ENCODE measurements around the gene ANKZF1.
"Not testable (repeated sequence)": the region's sequence is repeated elsewhere in the genome, so short reads cannot be mapped to it uniquely, and the experiment has no call there.

The ANKZF1 gene

DNA sequence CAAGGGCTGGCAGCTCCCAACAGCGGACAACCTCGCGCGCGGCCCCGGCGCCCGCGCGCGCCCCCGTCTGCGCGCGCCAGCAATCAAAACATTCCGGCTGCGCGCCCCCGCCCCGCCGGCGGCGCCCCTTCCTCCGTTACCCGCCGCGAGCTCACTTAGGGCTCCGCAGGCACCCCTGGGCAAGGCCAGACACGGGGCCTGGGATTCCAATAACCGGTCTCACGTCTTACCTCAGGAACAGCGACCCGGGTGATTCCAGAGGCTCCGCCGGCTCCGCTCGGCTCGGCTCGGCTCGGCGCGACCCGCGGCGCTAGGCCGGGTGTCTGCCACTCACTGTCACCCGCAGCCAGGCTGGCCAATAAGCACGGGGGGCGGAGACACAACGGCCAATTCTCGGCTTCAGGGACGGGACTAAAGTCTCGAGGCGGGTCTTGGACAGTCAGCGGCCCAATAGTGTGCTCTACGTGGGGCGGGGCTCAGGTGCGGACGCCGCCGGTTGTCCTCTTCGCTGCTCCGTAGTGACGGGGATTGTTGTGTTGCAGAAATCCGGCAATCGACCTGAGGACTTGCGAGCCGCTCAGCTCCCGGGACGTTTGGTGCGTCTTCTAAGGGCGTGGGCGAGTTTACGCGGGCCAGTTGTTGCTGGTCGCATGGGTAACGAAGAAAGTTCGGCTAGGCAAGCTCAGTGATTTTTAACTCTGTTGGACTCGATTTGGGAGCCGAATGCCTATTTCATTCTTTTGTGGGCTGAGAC, at the start of gene ANKZF1, which contains the start of gene ATG9A:
Gene ANKZF1 (plus strand): TSS at position 502 of the 754 bp plus-strand sequence. CDS start 452 bp downstream, outside the sequence.
Gene ATG9A (minus strand): TSS at position 332 of the 754 bp plus-strand sequence. CDS start 1,612 bp downstream, outside the sequence.
- DNase-seq, result peak; percentile 98

GRCh38 chr2:219180961-219181360, 48.6 kb upstream of the ANKZF1 start:
- DNase-seq, result no peak

DNA sequence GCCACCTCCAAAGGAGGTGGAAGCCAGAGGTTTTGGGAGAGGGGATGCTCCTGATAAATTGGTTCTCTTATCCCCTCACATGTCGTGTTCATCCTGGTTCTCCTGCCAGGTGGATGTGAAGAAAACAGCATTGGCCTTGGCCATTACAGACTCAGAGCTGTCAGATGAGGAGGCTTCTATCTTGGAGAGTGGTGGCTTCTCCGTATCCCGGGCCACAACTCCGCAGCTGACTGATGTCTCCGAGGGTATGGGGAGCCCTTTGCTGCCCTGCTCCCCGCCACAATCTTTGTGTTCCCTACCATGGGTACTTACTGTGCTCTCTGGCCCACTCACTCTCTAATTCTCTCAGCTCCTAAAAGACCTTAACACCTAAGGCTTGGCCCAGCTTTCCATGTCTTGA, 48.1 kb upstream of the ANKZF1 start:
- DNase-seq, result no peak

GRCh38 chr2:219182331-219183150, 47.1 kb upstream of the ANKZF1 start:
- no peak for DNase-seq

DNA sequence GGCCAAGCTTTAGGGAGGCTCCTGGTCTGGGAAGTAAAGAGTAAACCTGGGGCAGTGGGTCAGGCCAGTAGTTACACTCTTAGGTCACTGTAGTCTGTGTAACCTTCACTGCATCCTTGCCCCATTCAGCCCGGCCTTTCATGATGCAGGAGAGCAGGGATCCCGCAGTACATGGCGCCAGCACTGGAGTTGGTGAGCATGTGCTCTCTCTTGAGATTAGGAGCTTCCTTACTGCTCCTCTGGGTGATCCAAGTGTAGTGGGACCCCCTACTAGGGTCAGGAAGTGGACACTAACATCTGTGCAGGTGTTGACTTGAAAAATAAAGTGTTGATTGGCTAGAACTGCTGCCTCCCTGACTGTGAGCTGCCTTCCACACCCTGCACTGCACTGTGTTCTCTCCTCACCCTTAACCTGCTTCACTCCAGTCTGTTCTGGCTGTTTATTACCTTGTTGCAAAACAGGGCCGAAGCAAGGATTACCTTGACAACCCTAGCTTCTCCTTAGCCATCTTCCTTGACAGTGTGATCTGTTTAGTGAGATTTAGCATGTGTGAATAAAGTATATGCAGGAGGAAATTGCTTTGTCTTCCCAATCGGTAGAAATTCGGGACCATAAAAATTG, 46.3 kb upstream of the ANKZF1 start:
- DNase-seq, result no peak

GRCh38 chr2:219184121-219184520, 45.5 kb upstream of the ANKZF1 start:
- DNase-seq, result no peak

- DNase-seq, result no peak
These were observed 42.7 kb upstream of the ANKZF1 start for GRCh38 chr2:219186754-219187456.

DNA sequence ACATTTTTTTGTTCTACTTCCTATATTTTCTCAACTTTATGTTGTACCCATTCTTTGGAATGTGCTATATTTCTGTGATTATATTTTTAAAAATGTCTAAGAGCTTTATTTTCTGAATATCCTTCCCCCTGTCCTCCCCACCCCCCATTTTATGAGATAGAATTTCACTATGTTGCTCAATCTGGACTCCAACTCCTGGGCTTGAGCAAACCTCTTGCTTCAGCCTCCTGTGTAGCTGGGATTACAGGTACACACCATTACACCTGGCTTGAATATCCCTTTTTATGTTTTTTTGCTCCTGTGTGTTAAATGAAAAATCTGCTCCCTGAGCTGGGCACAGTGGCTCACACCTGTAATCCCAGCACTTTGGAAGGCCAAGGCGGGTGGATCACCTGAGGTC, 32.2 kb upstream of the ANKZF1 start:
- DNase-seq, result no peak

DNA sequence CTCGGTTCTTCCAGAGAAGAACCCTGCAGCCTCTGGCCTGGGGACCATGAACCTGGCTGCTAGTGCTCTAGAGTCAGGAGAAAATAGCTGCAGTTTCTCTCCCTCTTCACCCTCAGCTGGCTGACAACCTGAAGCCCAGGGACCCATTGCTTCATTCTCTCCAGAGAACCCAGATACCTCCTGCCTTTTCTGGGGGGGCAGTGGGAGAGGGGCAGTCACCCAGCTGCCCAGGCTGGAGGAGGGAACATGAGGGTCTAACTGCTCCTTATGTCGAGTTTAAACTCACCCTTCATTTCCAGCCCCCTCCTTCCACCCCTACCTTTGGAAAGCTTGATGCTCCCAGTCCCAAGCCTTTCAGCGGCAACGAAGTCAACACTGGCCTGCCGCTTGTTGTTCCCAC, 30.6 kb upstream of the ANKZF1 start:
- DNase-seq, result no peak

DNA sequence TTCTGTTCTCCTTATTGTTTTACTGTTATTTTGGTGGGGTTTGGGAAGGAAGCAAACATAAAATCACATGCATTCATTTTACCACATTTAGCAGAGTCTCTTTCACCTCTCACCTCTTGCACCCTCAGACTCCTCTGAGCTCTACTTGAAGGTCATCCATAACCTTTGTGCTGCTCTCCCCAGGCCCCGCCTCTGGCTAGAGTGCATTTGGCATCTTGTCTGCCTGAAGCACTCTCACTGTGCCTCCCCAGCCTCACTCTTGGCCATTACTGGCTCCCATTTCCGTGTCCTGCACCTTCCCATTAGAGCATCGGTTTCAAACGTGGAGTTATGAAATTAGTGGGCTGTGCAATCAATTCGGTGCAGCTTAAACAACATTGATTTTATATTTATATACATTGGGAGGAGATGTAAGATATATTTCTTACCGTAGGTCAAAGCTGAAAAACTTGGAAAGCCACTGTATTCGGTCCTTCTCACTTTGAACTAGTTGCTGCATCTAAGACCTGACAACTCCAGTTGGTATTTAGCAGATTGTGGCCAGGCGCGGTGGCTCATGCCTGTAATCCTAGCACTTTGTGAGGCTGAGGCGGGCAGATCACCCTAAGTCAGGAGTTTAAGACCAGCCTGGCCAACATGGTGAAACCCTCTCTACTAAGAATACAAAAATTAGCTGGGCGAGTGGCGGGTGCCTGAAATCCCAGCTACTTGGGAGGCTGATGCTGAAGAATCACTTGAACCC, 30.0 kb upstream of the ANKZF1 start:
- DNase-seq, result no peak

GRCh38 chr2:219200502-219201326, 28.9 kb upstream of the ANKZF1 start:
- DNase-seq, result not testable (repeated sequence)

DNA sequence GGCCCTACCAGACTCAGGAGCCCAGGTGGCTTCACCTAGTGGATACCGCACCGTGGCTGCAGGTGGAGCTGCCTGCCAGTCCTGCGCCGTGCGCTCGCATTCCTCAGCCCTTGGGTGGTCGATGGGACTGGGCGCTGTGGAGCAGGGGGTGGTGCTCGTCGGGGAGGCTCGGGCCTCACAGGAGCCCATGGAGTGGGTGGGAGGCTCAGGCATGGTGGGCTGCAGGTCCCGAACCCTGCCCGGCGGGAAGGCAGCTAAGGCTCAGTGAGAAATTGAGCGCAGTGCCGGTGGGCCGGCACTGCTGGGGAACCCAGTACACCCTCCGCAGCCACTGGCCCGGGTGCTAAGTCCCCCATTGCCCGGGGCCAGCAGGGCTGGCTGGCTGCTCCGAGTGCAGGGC, 28.3 kb upstream of the ANKZF1 start:
- DNase-seq, result not testable (repeated sequence)

GRCh38 chr2:219204425-219205164, 25.0 kb upstream of the ANKZF1 start:
- DNase-seq, result no peak

- no peak for DNase-seq
These were observed 24.5 kb upstream of the ANKZF1 start for GRCh38 chr2:219205165-219205538.

GRCh38 chr2:219205981-219206327, 23.7 kb upstream of the ANKZF1 start:
- no peak for DNase-seq

DNA sequence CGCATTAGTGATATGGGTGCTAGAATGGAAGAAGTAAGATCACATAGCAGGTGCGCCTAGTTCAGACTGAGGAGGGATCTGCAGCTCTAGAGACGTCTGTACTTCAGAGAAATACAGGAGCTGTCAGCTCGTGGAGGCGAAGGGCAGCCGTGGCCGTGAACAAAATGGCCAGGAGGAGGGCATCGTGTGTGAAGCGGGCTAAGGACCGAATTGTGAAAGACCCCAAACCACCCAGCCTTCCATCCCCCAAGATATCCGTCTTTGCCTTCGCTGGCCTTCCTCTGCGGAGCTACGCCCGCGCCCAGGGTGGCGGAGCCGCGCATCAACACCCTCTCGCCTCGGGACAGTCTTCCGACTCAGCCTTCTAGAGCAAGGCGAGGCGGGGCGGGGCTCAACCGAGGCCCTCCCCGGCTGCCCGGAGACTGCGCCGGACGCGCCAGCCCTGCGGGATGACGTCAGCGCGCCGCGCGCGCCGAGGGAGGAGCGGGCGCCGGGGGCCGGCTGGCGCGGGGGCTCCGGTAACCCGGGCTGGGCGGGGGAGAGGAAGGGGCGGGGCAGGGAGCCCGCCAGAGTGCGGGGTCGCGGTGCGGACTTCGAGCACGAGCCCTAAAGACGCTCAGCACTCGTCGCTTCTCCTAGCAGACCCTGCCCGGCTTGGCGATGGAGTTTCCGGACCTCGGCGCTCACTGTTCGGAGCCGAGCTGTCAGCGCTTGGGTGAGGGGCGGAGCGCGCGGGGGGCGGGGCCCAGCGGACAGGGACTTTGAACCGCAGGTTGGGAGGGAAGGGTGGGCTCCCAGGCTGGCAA, 23.1 kb upstream of the ANKZF1 start, which contains the start of gene ZFAND2B:
Gene ZFAND2B (plus strand): TSS at position 455 of the 806 bp plus-strand sequence. CDS start 206 bp downstream, at position 661.
- DNase-seq, result peak; percentile 98

DNA sequence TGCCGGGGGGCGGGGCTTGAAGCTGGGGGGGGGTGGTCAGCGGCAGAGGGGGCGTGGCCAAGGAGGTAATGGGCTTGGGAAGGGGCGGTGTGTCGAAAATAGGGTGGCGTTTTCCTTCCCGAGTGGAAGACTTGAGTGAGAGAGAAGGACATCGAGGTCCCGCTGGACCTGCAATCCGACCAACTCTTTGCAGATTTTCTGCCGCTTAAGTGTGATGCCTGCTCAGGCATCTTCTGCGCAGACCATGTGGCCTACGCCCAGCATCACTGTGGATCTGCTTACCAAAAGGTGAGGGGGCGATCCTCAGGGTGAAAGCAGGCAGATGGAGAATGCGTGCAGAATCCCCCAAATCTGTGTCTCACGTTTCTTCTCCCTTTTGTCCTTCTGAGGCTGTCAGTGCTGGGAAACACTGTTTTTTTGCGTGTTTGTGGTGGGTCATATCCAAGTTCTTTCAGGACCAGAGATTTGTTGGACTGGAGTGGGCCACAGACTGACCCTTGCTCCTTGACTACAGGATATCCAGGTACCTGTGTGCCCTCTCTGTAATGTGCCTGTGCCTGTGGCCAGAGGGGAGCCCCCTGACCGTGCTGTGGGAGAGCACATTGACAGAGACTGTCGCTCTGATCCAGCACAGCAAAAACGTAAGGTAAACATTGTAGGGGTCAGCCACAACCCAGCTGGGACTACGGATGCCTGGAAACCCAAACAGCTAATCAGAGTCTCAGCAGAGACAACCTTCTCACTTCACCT, 22.3 kb upstream of the ANKZF1 start:
- DNase-seq, result no peak

GRCh38 chr2:219207884-219208740, 21.5 kb upstream of the ANKZF1 start:
- no peak for DNase-seq

All from right forelimb (tissue), 1 donor.